AG04450 (cell line): ENCODE data around the gene TMEM198. TPM values are rescaled to one million over a fixed set of nuclear protein-coding genes. Genes with fewer than 3 reads are reported as not detected.

ENCODE experiments used
- CTCF ChIA-PET: fragments of 300-600, 350-600 bp; formaldehyde crosslinking; extraction: SDS; loops from one replicate; lab custom pipeline; 2022; ENCODE audit warnings: antibody characterized with exemption, inconsistent platforms; lab: Charles Lee
- POLR2A ChIA-PET: fragments of 350-600 bp; formaldehyde crosslinking; extraction: SDS; loops from one replicate; lab custom pipeline; 2021; ENCODE audit warnings: antibody characterized with exemption, inconsistent platforms; lab: Yijun Ruan, JAX
- DNase-seq: peaks from one replicate; pipeline ENCODE4 v3.0.0-alpha.2; 2011; ENCODE audit warnings: low read depth, low spot score
- H3K27ac ChIP-seq: one replicate; pipeline ENCODE4 v1.5.1; 2012; ENCODE audit warnings: low read depth, low read length, control low read depth
- H3K27me3 ChIP-seq: one replicate; pipeline ENCODE4 v1.6.0; 2012; ENCODE audit warnings: low read length; ENCODE audit not compliant: control insufficient read depth, insufficient read depth
- H3K4me3 ChIP-seq: 2 replicates; pipeline ENCODE4 v1.5.1; 2011; ENCODE audit warnings: mild to moderate bottlenecking, low read depth, low read length, control low read depth
- H3K9me3 ChIP-seq: 2 replicates; pipeline ENCODE4 v1.5.1; 2012; ENCODE audit warnings: low read length; ENCODE audit not compliant: control insufficient read depth, insufficient read depth
- CTCF ChIP-seq: IDR thresholded peaks from 2 replicates; pipeline ENCODE4 v1.5.1; 2011; ENCODE audit warnings: low read depth, low read length, control low read depth, inconsistent platforms
- polyA plus RNA-seq: library from polyadenylated mRNA; depleted of rRNA; stranded (reverse); fragments of >200 nt; gene quantifications from 2 replicates; pipeline ENCODE4 v1.2.3, GENCODE V29; 2011

Gene TMEM198
- polyA plus RNA-seq, 1 experiment, result 0.83 TPM

- ChIA-PET CTCF (interaction anchor here (0.7 kb wide), 1 partner anchor 136 kb away, joined by 3 read pairs; no protein-coding TSS in a partner anchor), POLR2A (no interaction called here)
- no peak for DNase-seq
- Histone ChIP-seq H3K27me3 (peaks cover 9% of the 10 kb centered on the region), H3K27ac (no peak overlapping the region), H3K4me3 (no peak overlapping the region), H3K9me3 (peaks cover 3% of the 10 kb centered on the region; the same call in 1 of the 2 replicates)
- no peak for TF ChIP-seq CTCF
Measured at GRCh38 chr2:219554350-219554749, 10.5 kb downstream of the TMEM198 start.

GRCh38 chr2:219555956-219556355, 12.1 kb downstream of the TMEM198 start:
- DNase-seq, result no peak
- Histone ChIP-seq H3K4me3 (no peak overlapping the region), H3K9me3 (peaks cover 4% of the 10 kb centered on the region; the same call in 1 of the 2 replicates), H3K27ac (no peak overlapping the region), H3K27me3 (peaks cover 9% of the 10 kb centered on the region)
- ChIA-PET CTCF (no interaction called here), POLR2A (no interaction called here)
- TF ChIP-seq CTCF, result no peak

DNA sequence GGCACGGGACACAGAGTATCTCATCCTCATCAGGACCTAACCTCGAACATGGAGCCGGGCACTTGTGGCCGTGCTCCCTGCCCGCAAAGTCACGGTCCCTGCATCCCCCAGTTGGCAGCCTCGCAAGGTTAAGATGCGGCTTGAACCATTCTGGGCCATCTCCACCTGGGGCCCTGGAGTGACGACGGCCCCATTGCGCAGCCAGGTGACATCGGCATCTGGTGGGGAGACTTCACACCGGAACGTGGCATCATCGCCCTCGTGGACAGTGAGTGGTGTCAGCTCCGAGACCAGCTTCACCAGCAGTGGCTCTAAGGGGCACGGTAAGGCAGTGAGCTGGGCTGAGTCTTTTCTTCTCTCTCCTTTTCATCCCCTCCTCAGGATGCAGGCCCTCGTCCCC, 12.6 kb downstream of the TMEM198 start:
- Histone ChIP-seq H3K9me3 (peaks cover 4% of the 10 kb centered on the region; the same call in 1 of the 2 replicates), H3K27ac (no peak overlapping the region), H3K4me3 (no peak overlapping the region), H3K27me3 (peaks cover 9% of the 10 kb centered on the region)
- ChIA-PET CTCF (no interaction called here), POLR2A (no interaction called here)
- no peak for DNase-seq
- no peak for TF ChIP-seq CTCF

DNA sequence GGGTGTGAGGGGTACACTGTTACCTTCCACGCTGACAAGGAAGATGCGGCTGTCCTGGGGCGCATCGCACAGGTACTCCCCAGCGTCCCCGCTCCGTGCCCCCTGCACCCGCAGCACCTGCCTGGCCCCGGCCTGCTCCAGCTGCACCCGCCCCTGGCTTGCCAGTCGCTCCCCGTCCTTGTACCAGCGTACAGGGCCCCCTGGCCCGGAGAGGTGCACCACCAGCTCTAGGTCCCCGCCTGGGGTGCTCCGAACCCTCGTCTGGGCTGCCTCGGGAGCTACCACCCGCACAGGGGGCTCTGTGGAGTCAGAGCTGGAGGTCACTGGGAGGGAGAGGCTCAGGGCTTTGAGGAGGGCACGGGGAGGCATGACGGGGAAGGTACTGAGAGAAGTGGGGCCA, 13.5 kb downstream of the TMEM198 start:
- no peak overlapping the region for H3K27ac ChIP-seq
- POLR2A ChIA-PET, result interaction anchor here (1.6 kb wide), 1 partner anchor 14 kb away, joined by 5 read pairs; the partner anchor contains the start of genes CHPF and TMEM198
- no peak overlapping the region for H3K4me3 ChIP-seq
- peaks cover 9% of the 10 kb centered on the region for H3K27me3 ChIP-seq
- peaks cover 4% of the 10 kb centered on the region; the same call in 1 of the 2 replicates for H3K9me3 ChIP-seq
- CTCF ChIA-PET, result no interaction called here
- DNase-seq, result no peak
- TF ChIP-seq CTCF, result no peak

DNA sequence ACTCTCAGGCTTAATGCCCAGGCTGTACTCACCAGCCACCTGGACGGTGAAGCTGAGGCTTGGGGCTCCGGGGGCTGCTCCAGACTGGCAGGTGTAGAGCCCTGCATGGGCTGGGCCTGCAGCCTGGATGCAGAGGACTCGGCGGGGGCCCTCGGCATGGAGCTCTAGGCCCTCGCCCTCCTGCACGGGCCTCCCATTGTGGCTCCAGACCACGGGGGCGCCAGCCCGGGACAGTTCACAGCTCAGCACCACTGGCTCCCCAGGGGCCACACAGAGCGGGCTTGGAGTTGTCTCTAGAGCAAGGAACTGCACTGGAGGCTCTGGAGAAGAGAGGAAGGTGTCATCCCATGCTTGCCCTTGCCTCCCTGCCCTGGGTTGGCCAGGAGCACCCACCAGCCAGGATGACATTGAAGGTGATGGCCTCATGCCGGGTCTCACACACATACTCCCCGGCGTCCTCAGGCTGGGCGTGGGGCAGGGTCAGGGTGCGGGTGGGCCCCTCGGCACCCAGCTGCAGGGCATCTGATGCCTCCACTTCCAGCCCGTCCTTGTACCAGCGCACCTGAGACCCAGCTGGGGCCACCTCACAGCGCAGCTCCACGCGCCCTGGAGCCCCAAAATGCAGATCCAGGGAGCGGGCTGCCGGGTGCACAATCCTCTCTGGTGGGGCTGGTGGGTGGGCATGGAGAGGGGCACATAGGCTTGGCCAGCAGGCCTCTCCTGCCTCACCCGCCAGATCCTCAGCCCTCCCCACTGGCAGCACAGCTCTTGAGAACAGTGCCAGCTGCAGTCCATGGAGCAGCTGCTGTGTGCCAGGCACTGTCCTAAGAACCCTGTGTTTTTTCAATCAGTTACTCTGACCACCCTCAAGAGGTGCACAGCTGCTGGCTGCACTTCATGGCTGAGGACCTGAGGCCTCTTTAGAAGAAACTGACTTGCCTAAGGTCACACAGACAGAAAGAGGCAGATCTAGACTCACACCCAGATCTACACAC, 14.3 kb downstream of the TMEM198 start:
- DNase-seq, result no peak

More for the DNA sequence above, 14.3 kb downstream of the TMEM198 start:
- Histone ChIP-seq H3K9me3 (peaks cover 4% of the 10 kb centered on the region; the same call in 1 of the 2 replicates), H3K27ac (no peak overlapping the region), H3K27me3 (peaks cover 8% of the 10 kb centered on the region), H3K4me3 (no peak overlapping the region)
- TF ChIP-seq CTCF, result no peak
- ChIA-PET POLR2A (interaction anchor here (0.6 to 1.6 kb wide), 2 partner anchors 14 to 120 kb away, joined by 4 to 5 read pairs; partner anchors contain the start of genes CHPF and TMEM198), CTCF (interaction anchor here (0.5 to 2.2 kb wide), 2 partner anchors 17 to 84 kb away, joined by 5 to 9 read pairs; no protein-coding TSS in a partner anchor)
